Mesenchymal stem cell (in vitro differentiated cells and primary cell): Measurements from ENCODE around the gene B4GALNT2. TPM values are rescaled to one million over a fixed set of nuclear protein-coding genes. Genes with fewer than 3 reads are reported as not detected.
"Not testable (repeated sequence)": the region's sequence is repeated elsewhere in the genome, so short reads cannot be mapped to it uniquely, and the experiment has no call there.

Experiments used
- DNase-seq: peaks from one replicate; pipeline ENCODE4 v3.0.0-alpha.2; 2013
- H2AFZ ChIP-seq: one replicate; pipeline ENCODE4 v1.6.1; 2013; ENCODE audit warnings: low read depth, mild to moderate bottlenecking, control low read depth, inconsistent platforms, low read length, moderate library complexity
- H2AK5ac ChIP-seq: 2 replicates; pipeline ENCODE4 v1.6.1; 2013; ENCODE audit warnings: low read length, moderate library complexity, mild to moderate bottlenecking, inconsistent platforms; ENCODE audit not compliant: severe bottlenecking
- H2BK120ac ChIP-seq: one replicate; pipeline ENCODE4 v1.6.1; 2013; ENCODE audit warnings: low read depth, mild to moderate bottlenecking, inconsistent platforms, low read length, moderate library complexity
- H2BK12ac ChIP-seq, 2 experiments: one replicate each; pipeline ENCODE4 v1.6.1; 2013; ENCODE audit warnings: inconsistent platforms in 2 of 2, low read length in 2 of 2, mild to moderate bottlenecking in 2 of 2, moderate library complexity in 2 of 2, control low read depth in 1 of 2
- H2BK15ac ChIP-seq: one replicate; pipeline ENCODE4 v1.6.1; 2013; ENCODE audit warnings: mild to moderate bottlenecking, low read depth, inconsistent platforms; ENCODE audit not compliant: poor library complexity, severe bottlenecking
- H2BK5ac ChIP-seq: 2 replicates; pipeline ENCODE4 v1.6.1; 2013; ENCODE audit warnings: low read depth, mild to moderate bottlenecking, low read length, control low read depth, inconsistent platforms; ENCODE audit not compliant: poor library complexity, severe bottlenecking
- H3K14ac ChIP-seq, 2 experiments: one replicate each; pipeline ENCODE4 v1.6.1; 2013; ENCODE audit warnings: inconsistent platforms in 2 of 2, low read length in 2 of 2, control low read depth in 1 of 2, mild to moderate bottlenecking in 1 of 2, moderate library complexity in 1 of 2
- H3K18ac ChIP-seq, 2 experiments: one replicate each; pipeline ENCODE4 v1.6.1; 2013; ENCODE audit warnings: inconsistent platforms in 2 of 2, low read length in 2 of 2, control low read depth in 1 of 2, low read depth in 1 of 2, mild to moderate bottlenecking in 1 of 2
- H3K23ac ChIP-seq, 2 experiments: one replicate each; pipeline ENCODE4 v1.6.1; 2013; ENCODE audit warnings: inconsistent platforms in 2 of 2, low read length in 2 of 2, mild to moderate bottlenecking in 2 of 2, moderate library complexity in 2 of 2, control low read depth in 1 of 2
- H3K27ac ChIP-seq: 2 replicates; pipeline ENCODE4 v1.5.1; 2013; ENCODE audit warnings: mild to moderate bottlenecking, moderate library complexity, low read length, control low read depth, inconsistent platforms; ENCODE audit not compliant: poor library complexity, severe bottlenecking
- H3K27me3 ChIP-seq, 2 experiments: 2 replicates each; pipeline versions ENCODE4 v1.6.1 to v1.7.0; 2013; ENCODE audit warnings: low read length in 2 of 2, mild to moderate bottlenecking in 2 of 2, moderate library complexity in 2 of 2, control low read depth in 1 of 2, inconsistent platforms in 1 of 2; ENCODE audit not compliant: control insufficient read depth in 1 of 2, insufficient read depth in 1 of 2
- H3K36me3 ChIP-seq, 2 experiments: 2 replicates each; pipeline versions ENCODE4 v1.6.1 to v1.7.0; 2013; ENCODE audit warnings: low read length in 2 of 2, control low read depth in 1 of 2, inconsistent platforms in 1 of 2, low read depth in 1 of 2, mild to moderate bottlenecking in 1 of 2; ENCODE audit not compliant: insufficient read depth in 2 of 2, control insufficient read depth in 1 of 2
- H3K4ac ChIP-seq, 2 experiments: one replicate each; pipeline ENCODE4 v1.6.1; 2013; ENCODE audit warnings: inconsistent platforms in 2 of 2, low read length in 2 of 2, mild to moderate bottlenecking in 2 of 2, moderate library complexity in 2 of 2, control low read depth in 1 of 2, low read depth in 1 of 2
- H3K4me1 ChIP-seq: 2 replicates; pipeline ENCODE4 v1.6.1; 2013; ENCODE audit warnings: low read depth, low read length, control low read depth; ENCODE audit not compliant: control insufficient read depth, insufficient read depth
- H3K4me2 ChIP-seq: 2 replicates; pipeline ENCODE4 v1.6.1; 2013; ENCODE audit warnings: low read length, mild to moderate bottlenecking, inconsistent platforms; ENCODE audit not compliant: poor library complexity, severe bottlenecking
- H3K4me3 ChIP-seq, 2 experiments: 2 replicates each; pipeline versions ENCODE4 v1.5.1 to v1.7.0; 2013; ENCODE audit warnings: low read length in 2 of 2, mild to moderate bottlenecking in 2 of 2, control low read depth in 1 of 2, low read depth in 1 of 2; ENCODE audit not compliant: insufficient read depth in 1 of 2
- H3K79me1 ChIP-seq: replicated peaks from 2 replicates; pipeline ENCODE4 v1.6.1; 2013; ENCODE audit warnings: mild to moderate bottlenecking, control low read depth, low read length, inconsistent platforms; ENCODE audit not compliant: poor library complexity, severe bottlenecking
- H3K9ac ChIP-seq: 2 replicates; pipeline ENCODE4 v1.7.0; 2013; ENCODE audit warnings: mild to moderate bottlenecking, low read length, moderate library complexity
- H3K9me3 ChIP-seq: 2 replicates; pipeline ENCODE4 v1.7.0; 2013; ENCODE audit warnings: mild to moderate bottlenecking, low read length; ENCODE audit not compliant: control insufficient read depth
- H4K8ac ChIP-seq: one replicate; pipeline ENCODE4 v1.6.1; 2013; ENCODE audit warnings: inconsistent platforms, mild to moderate bottlenecking, low read length, moderate library complexity
- H4K91ac ChIP-seq: one replicate; pipeline ENCODE4 v1.6.1; 2013; ENCODE audit warnings: mild to moderate bottlenecking, low read length, inconsistent platforms
- WGBS: methylation state at CpG from one replicate; pipeline ENCODE4 v1.1.7; 2013; ENCODE audit warnings: mixed read lengths; 5-methylcytosine and 5-hydroxymethylcytosine counted together
- polyA plus RNA-seq, 2 experiments: library from polyadenylated mRNA; stranded (reverse); fragments of 200-250 nt; gene quantifications; one replicate each; pipeline ENCODE4 v1.2.3, GENCODE V29; 2013

B4GALNT2 gene
- polyA plus RNA-seq (2013, experiment 1 of 2) = 0.36 TPM
- 0.34 TPM for polyA plus RNA-seq (2013, experiment 2 of 2)

DNA sequence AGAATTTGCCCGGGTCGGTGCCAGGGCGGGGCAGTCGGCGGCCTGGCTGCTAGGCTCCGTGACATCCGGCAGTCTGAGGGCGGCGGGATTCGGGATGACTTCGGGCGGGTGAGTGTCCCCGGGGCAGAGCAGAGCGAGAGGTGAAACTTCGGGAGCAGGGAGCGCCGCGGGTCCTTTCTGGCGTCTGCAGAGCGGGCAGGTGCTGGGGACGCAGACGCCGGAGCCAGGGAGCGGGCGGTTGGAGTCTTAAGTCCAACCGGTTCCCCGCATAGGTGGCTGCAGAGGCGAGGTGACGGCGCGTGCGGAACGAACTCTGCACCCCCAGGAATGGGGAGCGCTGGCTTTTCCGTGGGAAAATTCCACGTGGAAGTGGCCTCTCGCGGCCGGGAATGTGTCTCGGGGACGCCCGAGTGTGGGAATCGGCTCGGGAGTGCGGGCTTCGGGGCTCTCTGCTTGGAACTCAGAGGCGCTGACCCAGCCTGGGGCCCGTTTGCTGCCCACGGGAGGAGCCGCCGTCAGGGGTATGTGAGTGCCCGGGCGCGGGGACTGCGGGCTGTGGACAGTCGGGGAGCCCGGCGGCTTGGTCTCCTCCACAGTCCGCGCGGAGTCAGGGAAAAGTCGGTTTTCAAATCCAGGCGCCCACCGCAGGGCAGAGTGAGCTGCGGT lies at the start of gene B4GALNT2:
TSS of gene B4GALNT2 (plus strand) at position 71 of the 666 bp plus-strand sequence. CDS start at position 95, 24 bp downstream.
- Histone ChIP-seq H2AK5ac (no peak within 1 kb of the TSS), H2BK5ac (no peak within 1 kb of the TSS), H4K91ac (no peak within 1 kb of the TSS), H2AFZ (peak within 1 kb of the TSS; percentile 53), H2BK12ac (no peak within 1 kb of the TSS), H3K27me3 (peaks cover 0 to 60% of the 10 kb centered on the region in 2 experiments), H3K14ac (peak within 1 kb of the TSS in 1 of 2 experiments; percentile 57), H3K4me2 (peak within 1 kb of the TSS; percentile 98), H3K4me3 (peak within 1 kb of the TSS; percentile 54 to 66), H2BK120ac (no peak within 1 kb of the TSS), H3K18ac (no peak within 1 kb of the TSS), H3K36me3 (no peaks in the 10 kb centered on the region), H3K4ac (no peak within 1 kb of the TSS), H2BK15ac (no peak within 1 kb of the TSS), H3K4me1 (peaks cover 9% of the 10 kb centered on the region), H3K9me3 (peaks cover 15% of the 10 kb centered on the region), H3K27ac (no peak within 1 kb of the TSS), H3K23ac (peak within 1 kb of the TSS in 1 of 2 experiments; percentile 64), H3K9ac (no peak within 1 kb of the TSS), H3K79me1 (no peaks in the 10 kb centered on the region), H4K8ac (peak within 1 kb of the TSS; percentile 69)
- peak; percentile 35 for DNase-seq
- 8% methylated on average over 65 of the region's 65 CpGs for WGBS

GRCh38 chr17:49085046-49085445 lies 47.5 kb upstream of the B4GALNT2 start:
- H3K27ac ChIP-seq, H3K14ac ChIP-seq, H3K9me3 ChIP-seq: not testable (repeated sequence)

DNA sequence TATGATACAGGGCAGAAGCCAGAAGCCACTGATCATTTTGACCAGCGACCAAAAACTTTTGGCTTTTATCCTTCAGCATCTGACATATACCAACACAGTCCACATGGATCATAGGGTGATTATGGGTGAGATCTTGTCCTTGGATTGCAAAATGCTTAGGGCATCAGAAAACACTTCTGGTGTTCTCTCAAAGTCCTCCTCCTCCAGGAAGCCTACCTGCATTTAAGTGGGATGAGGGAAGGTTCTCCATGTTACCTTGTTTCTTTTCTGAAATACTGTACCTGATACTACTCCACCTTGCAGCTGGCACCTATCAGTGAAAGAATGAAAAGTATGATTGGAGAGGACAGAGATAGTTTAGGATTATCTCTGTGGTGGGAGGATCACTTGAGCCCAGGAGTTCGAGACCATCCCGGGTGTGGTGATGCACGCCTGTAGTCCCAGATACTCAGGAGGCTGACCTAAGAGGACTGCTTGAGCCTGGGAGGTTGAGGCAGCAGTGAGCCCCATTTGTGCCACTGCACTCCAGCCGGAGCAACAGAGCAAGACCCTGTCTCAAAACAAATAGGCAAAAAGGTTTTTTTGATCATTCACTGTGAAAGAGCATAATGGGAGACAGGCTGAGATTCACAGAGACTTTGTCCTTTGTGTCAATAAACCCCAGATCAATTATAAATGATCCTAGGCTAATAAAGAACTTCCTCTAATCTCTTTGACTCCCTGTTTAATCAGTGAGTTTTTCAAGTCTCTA lies 46.8 kb upstream of the B4GALNT2 start:
- no peak overlapping the region for H3K4me2 ChIP-seq
- WGBS = 98% methylated on average over 4 of the region's 5 CpGs
- H4K8ac ChIP-seq = no peak overlapping the region
- H3K14ac ChIP-seq = no peak overlapping the region
- no peak overlapping the region for H2AK5ac ChIP-seq
- no peak overlapping the region for H2BK5ac ChIP-seq
- no peak overlapping the region for H4K91ac ChIP-seq
- no peak overlapping the region for H2BK15ac ChIP-seq
- H3K9me3 ChIP-seq = peaks cover 3% of the 10 kb centered on the region
- no peak overlapping the region for H2BK120ac ChIP-seq
- no peaks in the 10 kb centered on the region for H3K36me3 ChIP-seq
- no peak overlapping the region for H3K23ac ChIP-seq
- H3K4ac ChIP-seq = no peak overlapping the region
- no peaks in the 10 kb centered on the region for H3K79me1 ChIP-seq
- H3K18ac ChIP-seq = no peak overlapping the region
- H3K4me3 ChIP-seq = no peak overlapping the region
- no peak overlapping the region for H3K9ac ChIP-seq
- H3K4me1 ChIP-seq = no peaks in the 10 kb centered on the region
- no peak overlapping the region for H2BK12ac ChIP-seq
- H2AFZ ChIP-seq = no peak overlapping the region
- H3K27ac ChIP-seq = no peak overlapping the region
- no peak for DNase-seq
- H3K27me3 ChIP-seq = peaks cover 0 to 33% of the 10 kb centered on the region in 2 experiments

More at GRCh38 chr17:49085046-49085445, 47.5 kb upstream of the B4GALNT2 start:
- WGBS = 69% methylated on average over 2 of the region's 2 CpGs
- not testable (repeated sequence) for DNase-seq, H3K9ac ChIP-seq, H2BK15ac ChIP-seq, H4K91ac ChIP-seq, H2BK12ac ChIP-seq, H3K23ac ChIP-seq, H2AK5ac ChIP-seq, H2AFZ ChIP-seq, H3K4me2 ChIP-seq, H2BK120ac ChIP-seq, H3K4ac ChIP-seq, H3K18ac ChIP-seq, H3K4me3 ChIP-seq, H3K36me3 ChIP-seq, H3K79me1 ChIP-seq, H2BK5ac ChIP-seq, H3K4me1 ChIP-seq, H4K8ac ChIP-seq
- H3K27me3 ChIP-seq = peaks cover 0 to 33% of the 10 kb centered on the region in 2 experiments

GRCh38 chr17:49086316-49086605 lies 46.3 kb upstream of the B4GALNT2 start:
- H3K4ac ChIP-seq = no peak overlapping the region
- H2BK15ac ChIP-seq = no peak overlapping the region
- no peak overlapping the region for H3K4me3 ChIP-seq
- H4K8ac ChIP-seq = no peak overlapping the region
- H2BK120ac ChIP-seq = no peak overlapping the region
- H4K91ac ChIP-seq = no peak overlapping the region
- no peak overlapping the region for H2BK12ac ChIP-seq
- no peak overlapping the region for H3K23ac ChIP-seq
- peaks cover 0 to 32% of the 10 kb centered on the region in 2 experiments for H3K27me3 ChIP-seq
- no peak overlapping the region for H2AFZ ChIP-seq
- H3K9me3 ChIP-seq = peaks cover 8% of the 10 kb centered on the region
- no peak for DNase-seq
- H2AK5ac ChIP-seq = no peak overlapping the region
- H3K4me1 ChIP-seq = no peaks in the 10 kb centered on the region
- H3K18ac ChIP-seq = no peak overlapping the region
- 91% methylated on average over 1 of the region's 1 CpG for WGBS
- H3K9ac ChIP-seq = no peak overlapping the region
- H3K14ac ChIP-seq = no peak overlapping the region
- no peak overlapping the region for H2BK5ac ChIP-seq
- H3K27ac ChIP-seq = no peak overlapping the region
- no peaks in the 10 kb centered on the region for H3K79me1 ChIP-seq
- H3K36me3 ChIP-seq = no peaks in the 10 kb centered on the region
- no peak overlapping the region for H3K4me2 ChIP-seq
